Measurements from ENCODE around the gene KDM4B.
A peak's percentile ranks its signal among the peaks of the same experiment; 100 is the strongest.
"Not testable (repeated sequence)": the region's sequence is repeated elsewhere in the genome, so short reads cannot be mapped to it uniquely, and the experiment has no call there.

The KDM4B gene

DNA sequence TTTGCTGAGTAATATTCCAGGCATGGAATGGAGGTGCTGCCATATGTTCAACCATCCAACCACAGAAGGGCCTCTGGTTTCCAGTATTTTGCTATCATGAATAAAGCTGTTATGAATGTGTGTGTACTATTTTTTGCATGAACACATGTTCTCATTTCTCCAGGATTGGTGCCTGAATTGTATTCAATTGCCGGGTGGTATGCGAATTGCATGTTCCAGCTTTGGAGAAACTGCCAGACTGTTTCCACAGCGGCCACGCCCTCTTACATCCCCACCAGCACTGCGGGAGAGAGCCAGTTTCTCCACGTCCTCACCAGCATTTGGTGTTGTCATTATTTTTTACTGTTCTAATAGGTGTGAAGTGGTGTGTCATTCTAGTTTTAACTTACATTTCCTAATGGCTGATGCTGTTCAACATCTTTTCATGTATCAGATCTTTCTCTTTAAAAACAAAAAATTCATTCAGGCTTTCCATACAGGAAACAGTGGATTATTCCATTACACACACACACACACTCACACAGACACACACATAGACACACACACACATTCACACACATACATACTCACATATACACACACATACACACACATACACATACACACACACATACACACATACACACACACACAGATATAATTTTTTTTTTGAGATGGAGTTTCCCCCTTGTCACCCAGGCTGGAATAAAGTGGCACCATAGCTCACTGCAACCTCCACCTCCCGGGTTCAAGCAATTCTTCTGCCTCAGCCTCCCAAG, 217.6 kb downstream of the KDM4B start:
- no peak for DNase-seq

DNA sequence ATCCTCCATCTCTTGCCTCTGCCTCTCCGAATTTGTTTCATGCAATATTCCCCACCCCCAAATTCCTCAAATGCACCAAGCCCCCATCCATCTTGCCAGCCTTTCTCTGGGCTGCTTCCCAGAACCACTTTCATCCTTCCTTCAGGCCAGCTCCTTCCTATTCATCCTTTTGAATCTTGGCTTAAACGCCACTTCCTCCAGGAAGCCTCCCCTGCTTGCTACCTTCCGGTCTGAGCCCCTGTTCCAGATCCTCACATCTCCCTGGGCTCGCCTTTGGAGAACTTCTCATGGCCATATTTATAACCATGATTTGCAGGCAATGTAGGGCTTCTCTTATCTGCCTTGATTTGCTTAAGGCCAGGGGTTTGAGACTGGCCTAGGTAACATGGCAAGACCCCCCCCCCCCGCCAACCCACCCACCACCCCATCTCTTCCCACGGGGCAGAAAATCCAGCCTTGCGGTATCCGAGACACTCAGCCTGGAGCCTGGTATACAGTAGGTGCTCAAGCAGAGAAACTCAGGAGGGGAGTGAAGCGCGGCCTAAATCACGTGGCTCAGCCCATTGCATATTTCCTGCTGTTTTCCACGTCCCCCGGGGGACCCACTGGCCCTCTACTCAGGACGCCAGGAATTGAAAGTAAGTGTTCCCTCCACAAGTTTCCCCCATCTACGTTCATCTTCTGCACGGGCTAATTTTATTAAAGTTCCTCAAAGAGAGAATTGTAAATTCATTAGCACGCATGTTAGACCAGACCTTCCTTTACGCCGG, 219.8 kb downstream of the KDM4B start:
- DNase-seq, result no peak

DNA sequence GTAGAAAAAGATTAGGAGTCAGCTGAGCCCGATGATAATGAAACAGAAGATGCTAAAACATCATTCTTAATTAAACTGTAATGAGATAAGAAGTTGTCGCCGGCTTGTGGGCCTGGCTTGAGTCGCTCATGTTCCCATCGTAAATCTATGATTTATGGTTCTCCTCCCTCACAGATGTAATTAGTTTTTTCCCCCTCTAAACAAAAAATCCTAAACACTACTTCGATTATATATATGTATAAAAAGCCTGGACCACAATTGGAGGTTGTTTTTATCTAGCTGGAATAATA, 220.3 kb downstream of the KDM4B start:
- DNase-seq, result peak; percentile 9

DNA sequence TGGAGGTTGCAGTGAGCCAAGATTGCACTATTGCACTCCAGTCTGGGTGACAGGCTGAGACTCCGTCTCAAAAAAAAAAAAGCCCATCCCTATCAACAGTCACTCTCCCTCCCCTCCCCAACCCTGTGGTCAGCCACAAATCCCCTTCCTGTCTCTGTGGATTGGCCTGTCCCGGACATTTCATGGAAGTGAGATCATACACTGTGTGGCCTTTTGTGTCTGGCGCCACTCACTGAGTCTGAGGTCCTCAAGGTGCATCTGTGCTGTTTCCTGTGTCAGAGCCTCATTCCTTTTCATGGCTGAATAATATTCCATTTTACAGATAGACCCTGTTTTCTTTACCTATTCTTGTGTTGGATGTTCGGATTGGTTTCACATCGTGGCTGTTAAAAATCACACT, 222.2 kb downstream of the KDM4B start:
- DNase-seq, result no peak

DNA sequence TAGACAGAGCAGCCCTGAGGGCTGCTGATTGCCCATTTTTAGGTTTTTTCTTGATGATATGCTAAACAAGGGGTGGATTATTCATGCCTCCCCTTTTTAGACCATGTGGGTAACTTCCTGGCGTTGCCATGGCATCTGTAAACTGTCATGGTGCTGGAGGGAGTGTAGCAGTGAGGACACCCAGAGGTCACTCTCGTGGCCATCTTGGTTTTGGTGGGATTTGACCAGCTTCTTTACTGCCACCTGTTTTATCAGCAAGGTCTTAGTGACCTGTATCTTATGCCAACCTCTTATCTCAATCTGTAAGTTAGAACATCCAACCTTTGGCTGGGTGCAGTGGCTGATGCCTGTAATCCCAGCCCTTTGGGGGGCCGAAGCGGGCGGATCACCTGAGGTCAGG, 223.7 kb downstream of the KDM4B start:
- no peak for DNase-seq

DNA sequence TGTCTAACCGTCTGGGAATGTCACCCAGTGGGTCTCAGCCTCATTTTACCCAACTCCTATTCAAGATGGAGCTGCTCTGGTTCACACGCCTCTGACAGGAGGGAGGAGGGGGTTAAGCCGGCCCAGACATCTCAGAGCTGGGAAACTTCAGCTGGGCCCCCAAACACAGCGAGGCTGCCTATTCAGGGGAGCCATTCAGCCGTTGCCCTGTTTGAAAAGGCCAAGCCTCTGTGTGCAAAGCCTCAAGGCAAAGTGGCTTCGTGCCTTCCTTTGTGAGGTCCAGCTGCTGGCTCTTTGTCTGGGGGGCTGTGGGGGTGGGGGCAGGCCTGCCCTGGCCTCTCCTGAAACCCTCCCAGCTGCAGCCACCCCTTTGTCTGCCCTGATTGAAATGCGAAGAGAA, 224.3 kb downstream of the KDM4B start:
- DNase-seq, result no peak

DNA sequence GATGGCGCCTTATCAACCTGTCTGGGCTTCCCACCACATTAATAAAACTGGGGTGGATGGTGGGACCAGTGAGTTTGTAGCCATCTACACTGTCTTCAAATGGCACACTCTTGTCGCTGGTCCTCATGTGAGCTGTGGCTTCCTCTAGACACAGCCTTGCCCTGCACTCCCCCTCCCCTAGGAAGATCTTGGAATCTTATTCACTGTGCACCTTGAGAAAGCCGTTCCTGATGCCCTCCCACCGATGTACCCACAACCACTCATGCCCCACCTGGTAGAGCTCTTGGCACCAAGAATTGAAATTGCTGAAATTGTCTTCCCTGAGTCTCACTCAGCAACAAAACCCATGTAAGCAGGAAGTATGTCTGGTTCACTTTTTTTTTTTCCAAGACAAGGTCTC, 225.7 kb downstream of the KDM4B start:
- DNase-seq, result no peak

DNA sequence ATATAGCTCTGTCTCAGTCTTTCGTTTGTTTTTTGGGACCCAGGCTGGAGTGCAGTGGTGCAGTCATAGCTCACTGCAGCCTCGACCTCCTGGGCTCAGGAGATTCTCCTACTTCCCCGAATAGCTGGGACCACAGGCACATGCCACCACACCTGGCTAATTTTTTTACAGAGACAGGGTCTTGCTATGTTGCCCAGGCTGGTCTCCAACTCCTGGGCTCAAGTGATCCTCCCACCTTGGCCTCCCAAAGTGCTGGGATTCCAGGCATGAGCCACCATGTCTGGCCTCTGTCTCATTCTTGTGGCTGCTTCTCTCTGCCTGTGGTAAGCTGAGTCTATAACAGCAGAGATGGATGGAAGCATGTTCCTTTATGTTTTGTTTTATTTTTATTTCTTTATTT, 226.7 kb downstream of the KDM4B start:
- DNase-seq, result not testable (repeated sequence)

DNA sequence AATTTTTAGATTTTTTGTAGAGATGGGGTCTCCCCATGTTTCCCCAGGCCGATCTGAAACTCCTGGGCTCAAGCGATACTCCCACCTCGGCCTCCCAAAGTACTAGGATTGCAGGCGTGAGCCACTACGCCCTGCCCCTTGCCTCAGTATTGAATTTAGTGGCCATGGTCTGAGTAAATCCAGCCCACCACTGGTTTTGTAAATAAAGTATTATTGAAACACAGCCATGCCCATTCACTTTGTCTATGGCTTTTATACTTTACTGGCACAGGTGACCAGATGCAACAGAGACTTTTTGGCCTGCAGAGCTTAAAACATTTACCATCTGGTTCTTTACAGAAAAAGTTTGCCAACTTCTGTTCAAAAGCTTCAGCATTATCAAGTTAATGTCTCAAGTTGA, 227.9 kb downstream of the KDM4B start:
- no peak for DNase-seq

DNA sequence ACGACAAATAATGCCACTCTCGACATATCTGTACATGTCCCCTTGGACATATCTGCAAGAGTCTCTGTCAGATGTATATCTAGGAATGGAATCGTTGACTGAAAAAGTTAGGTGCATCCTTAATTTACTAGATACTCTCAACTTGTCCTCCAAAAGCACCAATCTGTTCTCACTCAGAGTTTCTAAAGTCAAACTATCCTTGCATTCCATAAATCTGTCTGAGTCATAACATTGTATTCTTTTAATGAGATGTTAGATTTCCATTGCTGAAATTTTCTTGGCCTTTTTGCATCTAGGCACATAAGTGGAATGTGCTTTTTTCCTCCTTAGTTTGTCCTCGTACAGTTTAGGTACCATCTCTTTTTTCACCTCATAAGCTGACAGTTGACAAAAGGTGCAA, 231.9 kb downstream of the KDM4B start:
- no peak for DNase-seq

DNA sequence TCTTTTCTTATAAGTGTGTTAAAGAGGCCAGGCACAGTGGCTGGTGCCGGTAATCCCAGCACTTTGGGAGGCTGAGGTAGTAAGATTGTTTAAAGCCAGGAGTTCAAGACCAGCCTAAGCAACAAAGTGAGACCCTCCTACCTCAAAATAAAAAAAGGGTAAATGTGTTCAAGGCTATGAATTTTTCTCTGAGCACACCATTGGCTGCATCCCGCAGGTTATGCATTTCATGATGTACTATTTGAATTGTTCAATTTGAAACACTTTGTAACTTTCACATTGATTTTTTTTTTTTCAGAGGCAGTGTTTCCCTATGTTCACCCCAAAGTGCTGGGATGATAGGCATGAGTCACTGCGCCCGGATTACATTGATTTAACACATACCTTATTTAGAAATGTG, 233.6 kb downstream of the KDM4B start:
- no peak for DNase-seq
